UCSD-AML1 (cell line): ENCODE data around the gene CDCP2.
"Not testable (repeated sequence)": the region's sequence is repeated elsewhere in the genome, so short reads cannot be mapped to it uniquely, and the experiment has no call there.

Experiments used
- DNase-seq: peaks from one replicate; lab custom pipeline; 2025; ENCODE audit not compliant: unreplicated experiment; lab: John Stamatoyannopoulos, UW

CDCP2 gene

GRCh38 chr1:54118704-54119103 lies 34.1 kb downstream of the CDCP2 start:
- DNase-seq, result no peak

- no peak for DNase-seq
Measured at GRCh38 chr1:54117815-54118563, 34.8 kb downstream of the CDCP2 start.

- no peak for DNase-seq
Measured at GRCh38 chr1:54115520-54115919, 37.3 kb downstream of the CDCP2 start.

- no peak for DNase-seq
Measured at GRCh38 chr1:54114955-54115354, 37.8 kb downstream of the CDCP2 start.

- no peak for DNase-seq
Measured at GRCh38 chr1:54114001-54114400, 38.8 kb downstream of the CDCP2 start.

- DNase-seq, result no peak
Measured at GRCh38 chr1:54112705-54113368, 40.0 kb downstream of the CDCP2 start.

GRCh38 chr1:54112027-54112426 lies 40.8 kb downstream of the CDCP2 start:
- no peak for DNase-seq

GRCh38 chr1:54111624-54112023 lies 41.2 kb downstream of the CDCP2 start:
- DNase-seq, result no peak

- DNase-seq, result no peak
Measured at GRCh38 chr1:54110996-54111395, 41.8 kb downstream of the CDCP2 start.

- DNase-seq, result no peak
Measured at GRCh38 chr1:54109129-54110090, 43.4 kb downstream of the CDCP2 start.

GRCh38 chr1:54108156-54108555 lies 44.6 kb downstream of the CDCP2 start:
- no peak for DNase-seq

- DNase-seq, result no peak
Measured at GRCh38 chr1:54107131-54107530, 45.7 kb downstream of the CDCP2 start.

- no peak for DNase-seq
Measured at GRCh38 chr1:54105736-54106269, 47.0 kb downstream of the CDCP2 start.

- DNase-seq, result no peak
Measured at GRCh38 chr1:54105080-54105479, 47.7 kb downstream of the CDCP2 start.

GRCh38 chr1:54104613-54105012 lies 48.2 kb downstream of the CDCP2 start:
- DNase-seq, result not testable (repeated sequence)

GRCh38 chr1:54103414-54103813 lies 49.4 kb downstream of the CDCP2 start:
- DNase-seq, result no peak

GRCh38 chr1:54100500-54100899 lies 52.3 kb downstream of the CDCP2 start:
- no peak for DNase-seq

- DNase-seq, result no peak
Measured at GRCh38 chr1:54099061-54099610, 53.7 kb downstream of the CDCP2 start.

- no peak for DNase-seq
Measured at GRCh38 chr1:54096877-54097240, 55.9 kb downstream of the CDCP2 start.

GRCh38 chr1:54096227-54096876 lies 56.4 kb downstream of the CDCP2 start:
- DNase-seq, result no peak
